HG03196 (cell line): ENCODE data around the gene NTM.
"Not testable (repeated sequence)": the region's sequence is repeated elsewhere in the genome, so short reads cannot be mapped to it uniquely, and the experiment has no call there.

Experiments
- ATAC-seq: cut with Tn5 transposase; IDR thresholded peaks from one replicate; pipeline ENCODE4 v1.9.1; 2021; ENCODE audit not compliant: unreplicated experiment

NTM gene

DNA sequence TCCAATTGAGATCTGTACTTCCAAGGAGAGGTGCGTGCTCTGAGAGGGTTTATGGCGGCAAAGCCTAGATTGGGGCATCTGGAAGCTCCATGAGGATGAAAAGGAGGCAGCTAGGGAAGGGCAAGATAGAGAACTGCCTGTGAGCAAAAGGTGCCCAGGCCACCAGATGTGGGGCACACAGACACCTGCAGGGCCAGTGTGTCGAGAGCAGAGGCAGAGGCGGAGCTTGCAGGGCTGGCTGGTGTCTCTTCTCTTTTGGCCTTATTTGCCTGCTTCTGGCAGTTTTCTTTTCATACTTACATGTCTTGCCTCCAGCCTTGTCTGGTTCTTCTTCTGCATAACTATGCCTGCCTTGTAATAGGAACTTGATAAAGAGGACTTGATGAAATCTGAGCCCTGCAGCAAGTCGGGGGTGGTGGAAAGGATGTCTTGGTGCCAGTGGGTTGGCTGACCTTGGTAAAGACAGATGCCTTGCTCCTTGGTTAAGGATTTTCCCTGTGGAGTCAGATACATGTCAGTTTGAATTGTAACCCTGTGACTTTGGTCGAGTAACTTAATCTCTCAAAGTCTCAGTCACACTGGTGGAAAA, 680.3 kb downstream of the NTM start:
- no peak for ATAC-seq

- no peak for ATAC-seq
Measured at GRCh38 chr11:132051704-132052103, 681.3 kb downstream of the NTM start.

DNA sequence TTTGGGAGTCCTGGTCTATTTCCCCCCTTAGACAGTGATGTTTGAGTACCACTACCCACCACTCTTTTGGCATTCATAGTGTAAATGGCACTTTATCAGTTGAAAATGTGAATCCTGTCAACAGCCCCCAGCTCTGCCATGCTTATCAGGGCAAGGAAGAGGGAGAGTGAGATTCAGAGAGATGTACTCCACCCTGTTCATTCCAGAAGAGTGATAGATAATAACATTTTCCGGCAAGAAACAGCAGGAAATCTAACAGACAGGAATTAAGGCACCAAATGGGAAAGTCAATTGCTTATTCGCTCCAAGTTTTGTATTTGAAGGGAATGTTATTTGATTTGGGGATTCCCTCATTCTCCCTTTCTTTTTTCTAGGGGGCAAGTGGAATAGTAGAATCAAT, 681.9 kb downstream of the NTM start:
- ATAC-seq, result no peak

DNA sequence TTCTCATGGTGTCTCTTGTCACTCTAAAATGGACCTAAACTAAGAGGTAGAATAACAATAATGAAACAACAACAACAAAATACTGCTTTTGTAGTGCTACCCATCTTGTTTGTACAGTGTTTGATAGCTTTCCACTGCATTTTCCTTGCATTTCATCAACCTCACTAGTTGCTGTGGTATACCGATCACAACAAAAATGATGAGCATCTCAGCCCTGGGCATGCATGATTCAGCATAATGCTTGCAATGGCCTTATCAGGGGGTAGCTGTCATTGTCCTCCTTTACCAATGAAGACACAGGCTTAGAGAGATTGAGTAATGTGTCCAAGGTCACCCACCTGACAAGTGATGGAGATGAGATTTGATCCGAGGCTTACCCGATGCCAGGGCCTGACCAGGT, 682.5 kb downstream of the NTM start:
- ATAC-seq, result no peak

DNA sequence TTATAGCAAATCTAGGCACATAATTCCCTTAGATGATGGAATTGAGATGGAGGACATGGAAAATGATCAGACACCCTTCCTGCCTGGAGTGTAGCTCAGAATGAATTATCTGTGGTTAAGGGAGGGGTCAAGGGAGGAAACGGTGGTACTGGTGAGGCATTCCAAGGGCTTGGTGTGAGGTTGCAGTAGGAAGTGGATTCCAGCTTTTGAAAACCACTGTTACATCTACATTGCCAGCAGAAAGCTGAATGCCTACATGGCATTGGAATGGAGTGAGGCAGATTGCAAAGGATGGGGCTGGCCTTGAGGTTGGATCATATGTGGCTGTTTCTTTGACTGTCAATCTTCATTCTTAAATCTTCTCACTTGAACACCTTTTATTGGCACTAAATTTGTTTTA, 684.4 kb downstream of the NTM start:
- ATAC-seq, result no peak

- ATAC-seq, result no peak
Measured at GRCh38 chr11:132055296-132055695, 684.9 kb downstream of the NTM start.

DNA sequence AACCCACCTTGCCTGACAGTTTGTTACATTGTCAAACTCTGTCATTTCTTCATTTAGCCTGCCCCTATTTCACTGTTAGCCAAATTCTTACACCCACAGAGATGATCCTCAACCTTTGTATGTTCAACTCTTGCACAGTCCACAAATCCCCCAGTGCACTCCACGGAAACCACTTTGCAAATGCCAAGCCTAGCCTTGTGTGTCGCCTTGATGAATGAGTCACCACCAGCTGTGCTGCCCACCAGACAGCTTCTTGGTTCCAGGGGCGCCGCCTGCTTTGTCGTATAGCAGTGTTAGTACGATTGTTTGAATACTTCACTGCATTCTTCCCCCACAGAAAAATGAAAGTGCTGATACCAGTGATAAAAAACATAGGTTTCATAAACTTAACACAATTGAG, 686.3 kb downstream of the NTM start:
- no peak for ATAC-seq

- no peak for ATAC-seq
Measured at GRCh38 chr11:132057266-132057665, 686.9 kb downstream of the NTM start.

GRCh38 chr11:132058211-132058772, 687.9 kb downstream of the NTM start:
- ATAC-seq, result no peak

GRCh38 chr11:132060567-132060966, 690.2 kb downstream of the NTM start:
- ATAC-seq, result no peak

GRCh38 chr11:132062031-132062430, 691.6 kb downstream of the NTM start:
- ATAC-seq, result no peak

DNA sequence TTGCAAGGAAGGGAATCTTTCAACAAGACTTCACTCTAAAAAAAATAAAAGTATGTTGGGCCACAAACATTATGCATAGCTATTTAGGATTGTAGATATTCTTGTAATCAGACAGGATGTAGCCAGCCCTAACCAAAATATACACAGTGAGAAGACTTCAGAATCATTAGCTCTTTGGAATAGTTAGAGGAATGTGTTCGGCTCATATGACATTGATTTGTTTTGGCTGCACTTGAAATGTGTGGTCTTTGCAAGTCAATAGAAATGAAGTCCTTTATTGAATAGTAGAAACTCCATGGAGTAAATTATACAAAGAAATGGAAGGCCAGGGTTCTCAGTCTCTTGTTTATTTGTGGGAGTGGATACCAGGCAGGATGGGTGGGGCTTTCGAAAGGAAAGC, 692.1 kb downstream of the NTM start:
- ATAC-seq, result no peak

- no peak for ATAC-seq
Measured at GRCh38 chr11:132064987-132065620, 694.7 kb downstream of the NTM start.

- ATAC-seq, result no peak
Measured at GRCh38 chr11:132068556-132068955, 698.1 kb downstream of the NTM start.

GRCh38 chr11:132069593-132069992, 699.2 kb downstream of the NTM start:
- not testable (repeated sequence) for ATAC-seq

DNA sequence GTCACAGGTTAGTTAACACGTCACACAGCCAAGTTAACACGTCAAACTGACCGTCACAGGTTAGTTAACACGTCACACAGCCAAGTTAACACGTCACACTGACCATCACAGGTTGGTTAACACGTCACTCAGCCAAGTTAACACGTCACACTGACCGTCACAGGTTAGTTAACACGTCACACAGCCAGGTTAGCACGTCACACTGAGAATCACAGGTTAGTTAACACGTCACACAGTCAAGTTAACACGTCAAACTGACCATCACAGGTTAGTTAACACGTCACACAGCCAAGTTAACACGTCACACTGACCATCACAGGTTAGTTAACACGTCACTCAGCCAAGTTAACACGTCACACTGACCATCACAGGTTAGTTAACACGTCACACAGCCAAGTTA, 700.5 kb downstream of the NTM start:
- ATAC-seq, result not testable (repeated sequence)

DNA sequence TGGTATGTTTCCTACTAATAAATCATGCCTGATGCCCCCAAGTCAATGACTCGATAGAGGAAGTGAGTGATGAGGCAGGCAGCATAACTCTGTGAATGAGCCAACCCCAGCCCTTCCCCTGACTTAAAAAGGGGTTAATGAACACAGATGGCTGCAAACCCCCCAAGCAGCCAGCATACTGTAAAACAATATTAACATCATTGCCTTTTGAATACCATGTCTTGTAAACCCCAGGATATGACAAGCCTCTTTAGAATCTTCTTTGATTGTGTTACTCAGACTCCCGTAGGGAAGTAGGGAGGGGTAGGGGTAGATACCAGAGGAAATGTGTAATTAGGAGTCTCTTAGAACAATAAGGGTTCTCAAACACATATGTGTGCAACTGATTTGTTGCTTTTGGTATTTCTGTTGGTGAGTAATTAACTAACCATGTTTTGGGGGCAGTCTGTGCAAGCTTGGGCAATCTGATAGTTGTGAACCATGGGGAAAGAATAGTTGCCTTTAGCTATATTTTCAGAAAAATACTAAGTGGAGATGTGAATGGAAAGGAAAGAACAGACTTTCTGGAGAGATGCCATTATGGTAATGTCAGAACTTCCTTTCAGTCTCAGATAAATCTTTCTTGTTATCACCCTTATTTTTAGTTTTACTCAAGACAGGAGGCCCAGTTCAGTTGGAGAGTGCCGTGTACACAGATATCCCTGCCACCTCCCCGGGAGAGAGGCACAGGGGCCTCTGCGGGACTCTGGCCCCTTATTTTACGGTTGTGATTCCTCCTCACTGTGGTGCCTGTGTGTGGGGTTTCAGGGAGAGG, 701.8 kb downstream of the NTM start:
- ATAC-seq, result no peak

DNA sequence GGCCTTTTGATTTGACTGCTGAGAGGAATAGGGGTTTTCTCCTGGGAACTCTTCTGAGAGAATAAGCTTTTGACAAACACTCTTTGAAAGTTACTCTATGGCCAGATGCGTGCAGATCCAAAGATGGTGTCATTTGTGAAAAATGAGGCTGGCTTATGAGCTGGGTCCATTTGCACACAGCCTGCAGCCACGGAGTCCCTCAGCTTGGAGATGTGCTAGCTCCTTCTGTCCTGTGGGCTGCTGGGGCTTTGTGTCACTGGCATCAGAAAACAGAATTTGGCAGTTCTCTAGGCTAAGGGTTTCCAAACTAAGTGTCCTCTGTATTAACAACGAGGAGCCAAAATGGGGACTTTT, 702.4 kb downstream of the NTM start:
- ATAC-seq, result no peak

- ATAC-seq, result no peak
Measured at GRCh38 chr11:132073787-132074186, 703.4 kb downstream of the NTM start.

DNA sequence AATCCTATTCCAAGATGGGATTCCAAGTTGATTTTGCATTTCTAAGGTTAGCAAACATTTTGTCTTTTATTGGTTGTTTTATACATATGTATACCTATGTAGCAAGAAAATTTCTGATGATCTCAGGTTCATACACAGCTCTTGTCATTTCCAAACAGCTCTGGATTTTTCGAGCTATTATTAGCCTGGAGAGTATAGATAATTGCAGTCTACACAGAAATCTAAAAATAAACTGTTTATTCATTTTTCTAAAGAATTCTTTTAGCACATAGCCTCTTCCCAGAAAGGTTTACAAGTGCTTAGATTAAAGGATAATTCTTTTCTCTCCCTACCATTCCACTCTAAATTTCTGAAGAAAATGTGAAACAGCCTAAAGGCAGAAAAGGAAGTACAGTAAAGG, 705.0 kb downstream of the NTM start:
- no peak for ATAC-seq

- no peak for ATAC-seq
Measured at GRCh38 chr11:132077416-132077815, 707.0 kb downstream of the NTM start.
